ENCODE results near the gene PAGE5. TPM values are rescaled to one million over a fixed set of nuclear protein-coding genes. Genes with fewer than 3 reads are reported as not detected.

PAGE5 gene
- total RNA-seq = not detected in 2 replicates
- long read RNA-seq = 0 reads

DNA sequence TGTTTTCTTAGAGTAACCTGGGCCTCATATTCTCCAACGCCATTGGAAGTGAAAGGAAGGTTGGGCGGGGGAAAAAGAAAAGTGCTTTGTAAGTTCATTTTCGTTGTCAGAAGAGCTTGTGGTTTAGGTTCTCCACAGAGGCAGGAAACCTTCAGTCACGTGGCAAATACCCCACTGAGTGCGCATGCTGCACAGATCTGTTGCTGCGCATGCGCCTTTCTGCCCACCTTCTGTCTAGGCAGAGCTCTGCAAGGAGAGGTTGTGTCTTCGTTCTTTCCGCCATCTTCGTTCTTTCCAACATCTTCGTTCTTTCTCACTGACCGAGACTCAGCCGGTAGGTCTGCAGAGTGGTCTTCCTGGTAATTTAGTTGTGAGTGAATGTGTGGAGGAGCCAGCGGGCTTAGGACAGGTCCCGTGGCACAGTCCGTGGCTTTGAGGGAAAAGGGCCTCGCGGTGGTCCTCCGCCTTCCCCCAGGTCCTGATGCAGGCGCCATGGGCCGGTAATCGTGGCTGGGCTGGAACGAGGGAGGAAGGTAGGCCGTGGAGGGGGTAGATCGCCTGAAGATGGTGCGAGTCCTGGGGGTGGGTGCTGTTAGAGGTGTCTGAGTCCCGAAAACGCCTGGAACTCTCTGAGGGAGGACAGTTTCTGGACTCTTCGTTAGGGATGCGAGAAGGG lies at the start of gene PAGE5:
Gene PAGE5 (plus strand): TSS at position 228 of the 676 bp plus-strand sequence. CDS start 1,037 bp downstream, outside the sequence.
- Mint-ChIP-seq H3K27ac (ENCODE audit: unreplicated experiment) (no peak within 1 kb of the TSS), H3K27me3 (ENCODE audit: low read depth) (peaks cover 17% of the 10 kb centered on the region), H3K36me3 (ENCODE audit: low read depth) (peaks cover 2% of the 10 kb centered on the region), H3K9me3 (peaks cover 6% of the 10 kb centered on the region), H3K4me1 (no peaks in the 10 kb centered on the region), H3K4me3 (no peak within 1 kb of the TSS)
- DNase-seq (ENCODE audit: low read depth, low spot score) = no peak
- TF ChIP-seq, protein P1, sequence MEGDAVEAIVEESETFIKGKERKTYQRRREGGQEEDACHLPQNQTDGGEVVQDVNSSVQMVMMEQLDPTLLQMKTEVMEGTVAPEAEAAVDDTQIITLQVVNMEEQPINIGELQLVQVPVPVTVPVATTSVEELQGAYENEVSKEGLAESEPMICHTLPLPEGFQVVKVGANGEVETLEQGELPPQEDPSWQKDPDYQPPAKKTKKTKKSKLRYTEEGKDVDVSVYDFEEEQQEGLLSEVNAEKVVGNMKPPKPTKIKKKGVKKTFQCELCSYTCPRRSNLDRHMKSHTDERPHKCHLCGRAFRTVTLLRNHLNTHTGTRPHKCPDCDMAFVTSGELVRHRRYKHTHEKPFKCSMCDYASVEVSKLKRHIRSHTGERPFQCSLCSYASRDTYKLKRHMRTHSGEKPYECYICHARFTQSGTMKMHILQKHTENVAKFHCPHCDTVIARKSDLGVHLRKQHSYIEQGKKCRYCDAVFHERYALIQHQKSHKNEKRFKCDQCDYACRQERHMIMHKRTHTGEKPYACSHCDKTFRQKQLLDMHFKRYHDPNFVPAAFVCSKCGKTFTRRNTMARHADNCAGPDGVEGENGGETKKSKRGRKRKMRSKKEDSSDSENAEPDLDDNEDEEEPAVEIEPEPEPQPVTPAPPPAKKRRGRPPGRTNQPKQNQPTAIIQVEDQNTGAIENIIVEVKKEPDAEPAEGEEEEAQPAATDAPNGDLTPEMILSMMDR (conservative IDR thresholded peaks at IDR 0.05) = no peak

- Mint-ChIP-seq H3K4me3 (no peak overlapping the region), H3K27ac (ENCODE audit: unreplicated experiment) (no peak overlapping the region), H3K36me3 (ENCODE audit: low read depth) (peaks cover 3% of the 10 kb centered on the region), H3K27me3 (ENCODE audit: low read depth) (peaks cover 12% of the 10 kb centered on the region), H3K4me1 (no peaks in the 10 kb centered on the region), H3K9me3 (peaks cover 15% of the 10 kb centered on the region)
- TF ChIP-seq, protein P1 (conservative IDR thresholded peaks at IDR 0.05) = no peak
- no peak for DNase-seq (ENCODE audit: low read depth, low spot score)
These were observed 32.9 kb upstream of the PAGE5 start for GRCh38 chrX:55187281-55187680.

- DNase-seq (ENCODE audit: low read depth, low spot score) = no peak
- Mint-ChIP-seq H3K27ac (ENCODE audit: unreplicated experiment) (no peak overlapping the region), H3K9me3 (peaks cover 9% of the 10 kb centered on the region), H3K27me3 (ENCODE audit: low read depth) (no peaks in the 10 kb centered on the region), H3K4me1 (no peaks in the 10 kb centered on the region), H3K36me3 (ENCODE audit: low read depth) (peaks cover 1% of the 10 kb centered on the region), H3K4me3 (no peak overlapping the region)
- TF ChIP-seq, protein P1 (conservative IDR thresholded peaks at IDR 0.05) = no peak
These were observed 23.5 kb upstream of the PAGE5 start for GRCh38 chrX:55196688-55197087.

DNA sequence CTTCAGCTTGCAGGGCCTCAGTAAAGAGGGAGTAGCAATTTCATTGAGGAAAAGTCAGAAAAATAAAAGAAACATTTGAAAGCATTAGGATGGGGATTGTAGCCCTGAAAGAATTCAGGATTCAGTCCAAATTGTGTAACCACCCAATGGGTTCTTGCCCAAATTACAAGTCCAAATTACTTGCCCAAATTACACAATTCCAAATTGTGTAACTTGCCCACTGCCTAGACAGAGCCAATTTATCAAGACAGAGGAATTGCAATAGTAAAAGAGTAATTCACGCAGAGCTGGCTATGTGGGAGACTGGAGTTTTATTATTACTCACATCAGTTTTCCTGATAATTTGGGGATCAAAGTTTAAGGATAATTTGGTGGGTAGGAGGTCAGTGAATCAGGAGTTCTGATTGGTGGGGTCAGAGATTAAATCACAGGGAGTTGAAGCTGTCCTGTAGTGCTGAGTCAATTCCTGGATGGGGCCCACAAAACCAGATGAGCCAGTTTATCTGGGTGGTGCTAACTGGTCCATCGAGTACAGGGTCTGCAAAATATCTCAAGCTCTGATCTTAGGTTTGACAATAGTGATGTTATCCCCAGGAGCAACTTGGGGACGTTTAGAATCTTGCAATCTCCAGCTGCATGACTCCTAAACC lies 18.1 kb upstream of the PAGE5 start:
- no peak overlapping the region for H3K4me3 Mint-ChIP-seq
- peaks cover 11% of the 10 kb centered on the region for H3K9me3 Mint-ChIP-seq
- TF ChIP-seq, protein P1 (conservative IDR thresholded peaks at IDR 0.05) = no peak
- peaks cover 5% of the 10 kb centered on the region for H3K27me3 Mint-ChIP-seq (ENCODE audit: low read depth)
- H3K36me3 Mint-ChIP-seq (ENCODE audit: low read depth) = no peaks in the 10 kb centered on the region
- no peaks in the 10 kb centered on the region for H3K4me1 Mint-ChIP-seq
- no peak overlapping the region for H3K27ac Mint-ChIP-seq (ENCODE audit: unreplicated experiment)
- no peak for DNase-seq (ENCODE audit: low read depth, low spot score)

GRCh38 chrX:55206162-55206941 lies 13.8 kb upstream of the PAGE5 start:
- Mint-ChIP-seq H3K4me1 (no peaks in the 10 kb centered on the region), H3K9me3 (peaks cover 10% of the 10 kb centered on the region), H3K4me3 (no peak overlapping the region), H3K27ac (ENCODE audit: unreplicated experiment) (no peak overlapping the region), H3K36me3 (ENCODE audit: low read depth) (no peaks in the 10 kb centered on the region), H3K27me3 (ENCODE audit: low read depth) (peaks cover 5% of the 10 kb centered on the region)
- TF ChIP-seq, protein P1 (conservative IDR thresholded peaks at IDR 0.05) = no peak
- DNase-seq (ENCODE audit: low read depth, low spot score) = no peak

Data from neural crest cell (in vitro differentiated cells).